GM18526 (cell line): ENCODE results near the gene DNAJC7.

ENCODE experiments used
- POLR2A ChIP-seq: IDR thresholded peaks from 3 replicates; pipeline ENCODE4 v1.6.1; 2011; ENCODE audit not compliant: insufficient read length; ENCODE audit errors: extremely low read depth

The DNAJC7 gene

GRCh38 chr17:42050393-42051012 lies 33.3 kb upstream of the DNAJC7 start, which contains the start of gene C17orf113:
TSS of gene C17orf113 (minus strand) at chr17:42050601. CDS start at chr17:42043376, 7,225 bp downstream.
- TF ChIP-seq POLR2A, result peak; percentile 25

- no peak for TF ChIP-seq POLR2A
Measured at GRCh38 chr17:42049834-42050392, 32.7 kb upstream of the DNAJC7 start.

- no peak for TF ChIP-seq POLR2A
Measured at GRCh38 chr17:42047343-42047742, 30.1 kb upstream of the DNAJC7 start.

- no peak for TF ChIP-seq POLR2A
Measured at GRCh38 chr17:42045719-42046118, 28.5 kb upstream of the DNAJC7 start.

GRCh38 chr17:42042598-42043319 lies 25.5 kb upstream of the DNAJC7 start:
- no peak for TF ChIP-seq POLR2A

GRCh38 chr17:42041619-42042018 lies 24.4 kb upstream of the DNAJC7 start:
- TF ChIP-seq POLR2A, result no peak

GRCh38 chr17:42040818-42041217 lies 23.6 kb upstream of the DNAJC7 start:
- TF ChIP-seq POLR2A, result no peak

- TF ChIP-seq POLR2A, result no peak
Measured at GRCh38 chr17:42039794-42040763, 22.8 kb upstream of the DNAJC7 start.

- no peak for TF ChIP-seq POLR2A
Measured at GRCh38 chr17:42038221-42038973, 21.2 kb upstream of the DNAJC7 start.

- no peak for TF ChIP-seq POLR2A
Measured at GRCh38 chr17:42034059-42034458, 16.8 kb upstream of the DNAJC7 start.

GRCh38 chr17:42031584-42031983 lies 14.3 kb upstream of the DNAJC7 start:
- no peak for TF ChIP-seq POLR2A

- no peak for TF ChIP-seq POLR2A
Measured at GRCh38 chr17:42028791-42029127, 11.5 kb upstream of the DNAJC7 start.

GRCh38 chr17:42027961-42028790 lies 10.9 kb upstream of the DNAJC7 start:
- TF ChIP-seq POLR2A, result no peak

GRCh38 chr17:42027590-42027889 lies 10.3 kb upstream of the DNAJC7 start:
- no peak for TF ChIP-seq POLR2A
